ENCODE measurements around the gene VPS41. TPM values are rescaled to one million over a fixed set of nuclear protein-coding genes. Genes with fewer than 3 reads are reported as not detected.

VPS41 gene
- total RNA-seq, 1 experiment from 2014 or later = 92.3 TPM

DNA sequence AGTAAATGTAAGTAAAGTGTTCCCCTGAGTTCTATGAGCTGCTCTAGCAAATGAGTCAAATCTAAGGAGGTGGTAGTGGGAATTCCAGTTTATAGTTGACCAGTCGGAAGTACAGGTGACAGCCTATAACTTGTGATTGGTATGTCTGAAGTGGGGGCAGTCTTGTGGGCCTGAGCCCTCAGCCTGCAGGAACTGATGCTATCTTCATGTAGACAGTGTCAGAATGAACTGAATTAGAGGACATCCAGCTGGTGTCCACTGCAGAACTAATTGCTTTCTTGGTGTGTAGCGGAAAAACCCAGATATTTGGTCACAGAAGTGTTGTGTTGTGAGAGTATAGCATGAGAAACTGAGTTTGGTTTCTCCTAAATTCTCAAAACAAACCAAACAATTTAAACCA is 150.0 kb downstream of the VPS41 start:
- H4K20me1 ChIP-seq (ENCODE audit: insufficient read depth) = no peaks in the 10 kb centered on the region
- H3K9me2 ChIP-seq (ENCODE audit: insufficient read depth) = no peaks in the 10 kb centered on the region
- H3K4me2 ChIP-seq = no peak overlapping the region
- no peaks in the 10 kb centered on the region for H3F3A ChIP-seq (ENCODE audit: insufficient read depth, low read depth)
- BruUV-seq (replicated peaks) = no TSS peak
- no peak overlapping the region for H2AFZ ChIP-seq
- DNase-seq = no peak
- H3K27me3 ChIP-seq (ENCODE audit: insufficient read depth, low read depth) = no peaks in the 10 kb centered on the region
- peaks cover 4% of the 10 kb centered on the region for H3K36me3 ChIP-seq (ENCODE audit: low read depth)
- intact Hi-C loops (cut with micrococcal nuclease; ENCODE audit: unreplicated experiment) = no loop called here
- H3K27ac ChIP-seq = no peak overlapping the region
- POLR2A ChIA-PET (ENCODE audit: unreplicated experiment) = no interaction called here
- no peaks in the 10 kb centered on the region for H3K4me1 ChIP-seq (replicated peaks; ENCODE audit: insufficient read depth)
- CTCF ChIA-PET = no interaction called here
- no peaks in the 10 kb centered on the region for H3K79me2 ChIP-seq (ENCODE audit: low read depth)
- no peak for TF ChIP-seq EZH2 (IDR thresholded peaks at IDR 0.05; ENCODE audit: low read depth)
- TF ChIP-seq, protein P1, sequence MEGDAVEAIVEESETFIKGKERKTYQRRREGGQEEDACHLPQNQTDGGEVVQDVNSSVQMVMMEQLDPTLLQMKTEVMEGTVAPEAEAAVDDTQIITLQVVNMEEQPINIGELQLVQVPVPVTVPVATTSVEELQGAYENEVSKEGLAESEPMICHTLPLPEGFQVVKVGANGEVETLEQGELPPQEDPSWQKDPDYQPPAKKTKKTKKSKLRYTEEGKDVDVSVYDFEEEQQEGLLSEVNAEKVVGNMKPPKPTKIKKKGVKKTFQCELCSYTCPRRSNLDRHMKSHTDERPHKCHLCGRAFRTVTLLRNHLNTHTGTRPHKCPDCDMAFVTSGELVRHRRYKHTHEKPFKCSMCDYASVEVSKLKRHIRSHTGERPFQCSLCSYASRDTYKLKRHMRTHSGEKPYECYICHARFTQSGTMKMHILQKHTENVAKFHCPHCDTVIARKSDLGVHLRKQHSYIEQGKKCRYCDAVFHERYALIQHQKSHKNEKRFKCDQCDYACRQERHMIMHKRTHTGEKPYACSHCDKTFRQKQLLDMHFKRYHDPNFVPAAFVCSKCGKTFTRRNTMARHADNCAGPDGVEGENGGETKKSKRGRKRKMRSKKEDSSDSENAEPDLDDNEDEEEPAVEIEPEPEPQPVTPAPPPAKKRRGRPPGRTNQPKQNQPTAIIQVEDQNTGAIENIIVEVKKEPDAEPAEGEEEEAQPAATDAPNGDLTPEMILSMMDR (conservative IDR thresholded peaks at IDR 0.05) = no peak
- H3K9me3 ChIP-seq (ENCODE audit: insufficient read depth, low read depth) = no peaks in the 10 kb centered on the region
- no peak overlapping the region for H3K4me3 ChIP-seq

DNA sequence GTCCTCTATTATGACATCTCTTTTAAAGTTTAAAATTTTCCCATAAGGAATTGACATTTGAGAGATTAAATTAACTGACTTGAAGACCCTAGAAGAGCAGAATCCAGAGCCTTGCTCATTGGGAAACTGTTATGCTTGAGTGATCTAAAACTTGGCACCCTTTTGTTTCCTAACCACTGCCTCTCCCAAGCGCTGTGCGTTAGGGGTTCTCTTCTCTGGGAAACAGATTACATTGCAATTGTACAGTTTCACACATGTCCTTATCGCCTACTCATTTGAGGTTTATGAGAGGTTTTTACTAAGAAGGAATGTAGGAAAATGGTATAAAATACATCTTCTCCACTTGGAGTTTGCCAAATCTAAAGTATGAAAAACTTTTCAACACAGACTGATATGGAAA is 151.1 kb downstream of the VPS41 start:
- no peaks in the 10 kb centered on the region for H3K4me1 ChIP-seq (replicated peaks; ENCODE audit: insufficient read depth)
- no TSS peak for BruUV-seq (replicated peaks)
- ChIA-PET CTCF (no interaction called here), POLR2A (ENCODE audit: unreplicated experiment) (no interaction called here)
- H3K9me3 ChIP-seq (ENCODE audit: insufficient read depth, low read depth) = no peaks in the 10 kb centered on the region
- no peaks in the 10 kb centered on the region; the same call in 1 of the 2 replicates for H3K36me3 ChIP-seq (ENCODE audit: low read depth)
- no peak for DNase-seq
- no peaks in the 10 kb centered on the region for H3F3A ChIP-seq (ENCODE audit: insufficient read depth, low read depth)
- H2AFZ ChIP-seq = no peak overlapping the region
- H3K79me2 ChIP-seq (ENCODE audit: low read depth) = no peaks in the 10 kb centered on the region
- intact Hi-C loops (cut with micrococcal nuclease; ENCODE audit: unreplicated experiment) = no loop called here
- TF ChIP-seq, protein P1 (conservative IDR thresholded peaks at IDR 0.05) = no peak
- TF ChIP-seq EZH2 (IDR thresholded peaks at IDR 0.05; ENCODE audit: low read depth) = no peak
- H3K27ac ChIP-seq = no peak overlapping the region
- H3K9me2 ChIP-seq (ENCODE audit: insufficient read depth) = no peaks in the 10 kb centered on the region
- no peaks in the 10 kb centered on the region for H3K27me3 ChIP-seq (ENCODE audit: insufficient read depth, low read depth)
- no peak overlapping the region for H3K4me3 ChIP-seq
- H3K4me2 ChIP-seq = no peak overlapping the region
- no peaks in the 10 kb centered on the region for H4K20me1 ChIP-seq (ENCODE audit: insufficient read depth)

DNA sequence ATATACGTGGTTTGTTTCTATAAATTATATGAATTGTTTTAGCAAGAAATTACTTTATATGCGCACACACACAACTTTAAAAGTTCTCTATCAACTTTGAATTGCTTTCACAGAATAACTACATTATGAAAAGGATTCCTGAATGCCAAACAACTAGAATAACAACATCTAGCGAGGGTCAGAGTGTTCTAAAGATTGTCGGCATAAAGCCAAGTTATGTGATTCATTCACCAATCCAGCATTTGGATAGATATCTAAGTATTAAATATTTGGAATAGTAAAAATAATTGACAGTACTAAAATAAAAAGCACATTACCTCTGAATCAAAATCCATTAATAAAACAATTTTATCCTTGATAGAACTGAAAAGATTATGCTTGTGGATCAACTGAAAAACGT is 152.5 kb downstream of the VPS41 start:
- BruUV-seq (replicated peaks) = no TSS peak
- Histone ChIP-seq H3K79me2 (ENCODE audit: low read depth) (no peaks in the 10 kb centered on the region), H3K4me2 (no peak overlapping the region), H3K27me3 (ENCODE audit: insufficient read depth, low read depth) (no peaks in the 10 kb centered on the region), H3F3A (ENCODE audit: insufficient read depth, low read depth) (no peaks in the 10 kb centered on the region), H4K20me1 (ENCODE audit: insufficient read depth) (no peaks in the 10 kb centered on the region), H3K36me3 (ENCODE audit: low read depth) (0 out of 2 replicates have a peak, but pooled peaks cover 8% of the 10 kb centered on the region), H3K27ac (no peak overlapping the region), H3K4me1 (replicated peaks; ENCODE audit: insufficient read depth) (no peaks in the 10 kb centered on the region), H2AFZ (no peak overlapping the region), H3K9me3 (ENCODE audit: insufficient read depth, low read depth) (no peaks in the 10 kb centered on the region), H3K4me3 (no peak overlapping the region), H3K9me2 (ENCODE audit: insufficient read depth) (no peaks in the 10 kb centered on the region)
- no peak for DNase-seq
- POLR2A ChIA-PET (ENCODE audit: unreplicated experiment) = no interaction called here
- TF ChIP-seq, protein P1 (conservative IDR thresholded peaks at IDR 0.05) = no peak
- TF ChIP-seq EZH2 (IDR thresholded peaks at IDR 0.05; ENCODE audit: low read depth) = no peak
- CTCF ChIA-PET = no interaction called here
- intact Hi-C loops (cut with micrococcal nuclease; ENCODE audit: unreplicated experiment) = no loop called here

Data from PC-9 (cell line).